Stimulated activated CD4-positive, alpha-beta T cell treated with anti-CD3 and anti-CD28 coated beads, Interleukin-4, amount 100 ng/mL, for 4 hours (primary cell): ENCODE measurements around the gene OTUB2.

Experiments used
- DNase-seq, 2 experiments: peaks; one replicate each; pipeline ENCODE4 v3.0.0-alpha.2; 2020

OTUB2 gene

GRCh38 chr14:94026173-94026888 lies at the start of gene OTUB2:
OTUB2 (plus strand) TSS chr14:94026340; CDS start chr14:94026538, 198 bp downstream.
- DNase-seq: peak; percentile 91 to 95

- DNase-seq: no peak
Measured at GRCh38 chr14:93976477-93977057, 49.6 kb upstream of the OTUB2 start, which contains the start of gene ASB2. ASB2 (minus strand) TSS chr14:93976570; CDS start chr14:93964539, 12,031 bp downstream.

- DNase-seq: no peak
Measured at GRCh38 chr14:93977171-93977570, 49.0 kb upstream of the OTUB2 start.

- peak; percentile 67 to 82 for DNase-seq
Measured at GRCh38 chr14:93977790-93978581, 48.2 kb upstream of the OTUB2 start.

GRCh38 chr14:93978735-93979134 lies 47.4 kb upstream of the OTUB2 start:
- DNase-seq: no peak

GRCh38 chr14:93980456-93981201 lies 45.5 kb upstream of the OTUB2 start:
- DNase-seq: no peak

- no peak for DNase-seq
Measured at GRCh38 chr14:93981316-93982229, 44.6 kb upstream of the OTUB2 start.

- DNase-seq: no peak
Measured at GRCh38 chr14:93982230-93983007, 43.7 kb upstream of the OTUB2 start.

GRCh38 chr14:93984070-93984469 lies 42.1 kb upstream of the OTUB2 start:
- DNase-seq: no peak

- DNase-seq: no peak
Measured at GRCh38 chr14:93984987-93985410, 41.1 kb upstream of the OTUB2 start.

GRCh38 chr14:93986955-93987354 lies 39.2 kb upstream of the OTUB2 start:
- no peak for DNase-seq

- DNase-seq: no peak
Measured at GRCh38 chr14:93987376-93987775, 38.8 kb upstream of the OTUB2 start.

GRCh38 chr14:93987815-93988476 lies 38.2 kb upstream of the OTUB2 start:
- DNase-seq: no peak

GRCh38 chr14:93989939-93990338 lies 36.2 kb upstream of the OTUB2 start:
- no peak for DNase-seq

- no peak for DNase-seq
Measured at GRCh38 chr14:93991212-93991611, 34.9 kb upstream of the OTUB2 start.

GRCh38 chr14:93991649-93992048 lies 34.5 kb upstream of the OTUB2 start:
- no peak for DNase-seq

- DNase-seq: no peak
Measured at GRCh38 chr14:93993382-93993781, 32.8 kb upstream of the OTUB2 start.

GRCh38 chr14:93994919-93995682 lies 31.0 kb upstream of the OTUB2 start:
- peak; percentile 55 to 75 for DNase-seq

GRCh38 chr14:93996130-93996695 lies 29.9 kb upstream of the OTUB2 start:
- DNase-seq: no peak
